GM23338 (cell line): ENCODE data around the gene REEP1. TPM values are rescaled to one million over a fixed set of nuclear protein-coding genes. Genes with fewer than 3 reads are reported as not detected.

Experiments used
- ATAC-seq: fragments of 200-7000 bp; cut with Tn5 transposase; 3 replicates; pipeline ENCODE4 v1.9.1; 2020
- DNase-seq: peaks from one replicate; pipeline ENCODE4 v3.0.0-alpha.2; 2015; ENCODE audit warnings: low spot score
- H2AFZ ChIP-seq: fragments of 200-600 bp; sonication (generic); 2 replicates; pipeline ENCODE4 v1.8.0; 2016; ENCODE audit warnings: antibody characterized with exemption, mild to moderate bottlenecking, moderate library complexity
- H3F3A ChIP-seq: fragments of 200-600 bp; sonication (generic); replicated peaks from 2 replicates; pipeline ENCODE4 v1.8.0; 2017; ENCODE audit warnings: antibody characterized with exemption, mixed run types, low read depth
- H3K27ac ChIP-seq: fragments of 200-600 bp; sonication (generic); 2 replicates; pipeline ENCODE4 v1.6.1; 2016; ENCODE audit warnings: low read depth
- H3K27me3 ChIP-seq: fragments of 200-600 bp; sonication (generic); 2 replicates; pipeline ENCODE4 v1.8.0; 2016; ENCODE audit warnings: mild to moderate bottlenecking, mixed run types, moderate library complexity; ENCODE audit not compliant: insufficient read depth
- H3K36me3 ChIP-seq: fragments of 200-600 bp; sonication (generic); 2 replicates; pipeline ENCODE4 v1.8.0; 2016; ENCODE audit warnings: mild to moderate bottlenecking; ENCODE audit not compliant: insufficient read depth
- H3K4me1 ChIP-seq: fragments of 200-600 bp; sonication (generic); 2 replicates; pipeline ENCODE4 v1.8.0; 2016; ENCODE audit warnings: mild to moderate bottlenecking, moderate library complexity; ENCODE audit not compliant: insufficient read depth
- H3K4me2 ChIP-seq: fragments of 200-600 bp; sonication (generic); 2 replicates; pipeline ENCODE4 v1.7.1; 2017; ENCODE audit warnings: mixed run types
- H3K4me3 ChIP-seq: fragments of 200-600 bp; sonication (generic); 2 replicates; pipeline ENCODE4 v1.6.1; 2016; ENCODE audit warnings: mixed run types
- H3K79me2 ChIP-seq: fragments of 200-600 bp; sonication (generic); replicated peaks from 2 replicates; pipeline ENCODE4 v1.8.0; 2017; ENCODE audit warnings: mild to moderate bottlenecking; ENCODE audit not compliant: insufficient read depth
- H3K9me2 ChIP-seq: fragments of 200-600 bp; sonication (generic); 2 replicates; pipeline ENCODE4 v1.8.0; 2017; ENCODE audit not compliant: insufficient read depth
- H4K20me1 ChIP-seq: fragments of 200-600 bp; sonication (generic); replicated peaks from 2 replicates; pipeline ENCODE4 v1.8.0; 2017; ENCODE audit warnings: mild to moderate bottlenecking; ENCODE audit not compliant: insufficient read depth
- H3K27ac Mint-ChIP-seq: 2 replicates; pipeline ENCODE4 v1.8.0; 2020; ENCODE audit warnings: inconsistent platforms, mild to moderate bottlenecking, moderate library complexity, mixed read lengths
- H3K27me3 Mint-ChIP-seq: 3 replicates; pipeline ENCODE4 v1.8.0; 2022; ENCODE audit warnings: low read depth, mild to moderate bottlenecking, moderate library complexity, mixed read lengths, inconsistent platforms; ENCODE audit not compliant: insufficient read depth, poor library complexity
- H3K36me3 Mint-ChIP-seq: 3 replicates; pipeline ENCODE4 v1.8.0; 2021; ENCODE audit warnings: low read depth, mild to moderate bottlenecking, inconsistent platforms, moderate library complexity, mixed read lengths
- H3K4me1 Mint-ChIP-seq: 3 replicates; pipeline ENCODE4 v1.8.0; 2020; ENCODE audit warnings: mild to moderate bottlenecking, inconsistent platforms, mixed read lengths
- H3K4me3 Mint-ChIP-seq: 3 replicates; pipeline ENCODE4 v1.8.0; 2021; ENCODE audit warnings: moderate library complexity, mild to moderate bottlenecking, inconsistent platforms, mixed read lengths
- H3K9me3 Mint-ChIP-seq: 3 replicates; pipeline ENCODE4 v1.8.0; 2020; ENCODE audit warnings: moderate library complexity, mild to moderate bottlenecking, inconsistent platforms, mixed read lengths
- ETS1 ChIP-seq: IDR thresholded peaks from 2 replicates; pipeline ENCODE4 v1.6.1; 2016; ENCODE audit warnings: antibody characterized with exemption
- REST ChIP-seq: IDR thresholded peaks from one replicate; pipeline ENCODE4 v1.6.1; 2018; ENCODE audit warnings: antibody characterized with exemption; ENCODE audit not compliant: unreplicated experiment
- ZNF331 ChIP-seq: fragments of 250-450 bp; sonication (Bioruptor Pico); IDR thresholded peaks from 2 replicates; pipeline ENCODE4 v1.5.0; 2020; ENCODE audit warnings: low read depth, mild to moderate bottlenecking, moderate library complexity
- polyA plus RNA-seq: library from polyadenylated mRNA; unstranded; fragments of >200 nt; fragmentation: Nextera tagmentation; extraction: Ambion mirVana; gene quantifications from 2 replicates; pipeline ENCODE4 v1.2.1, GENCODE V29; 2016
- total RNA-seq: library from RNA; depleted of rRNA; stranded (reverse); fragments of >200 nt; shearing (Covaris generic); gene quantifications from 2 replicates; pipeline ENCODE4 v1.2.3, GENCODE V29; 2014
- TF ChIP-seq, protein P1 (sequence below): fragments of 250-450 bp; sonication (Bioruptor Pico); IDR thresholded peaks from 2 replicates; pipeline ENCODE4 v1.5.0; 2020; ENCODE audit warnings: mild to moderate bottlenecking, moderate library complexity

The REEP1 gene
- total and polyA plus RNA-seq, 2 experiments from 2014 or later, result 1.6 to 1.8 TPM

- TF ChIP-seq, protein P1, sequence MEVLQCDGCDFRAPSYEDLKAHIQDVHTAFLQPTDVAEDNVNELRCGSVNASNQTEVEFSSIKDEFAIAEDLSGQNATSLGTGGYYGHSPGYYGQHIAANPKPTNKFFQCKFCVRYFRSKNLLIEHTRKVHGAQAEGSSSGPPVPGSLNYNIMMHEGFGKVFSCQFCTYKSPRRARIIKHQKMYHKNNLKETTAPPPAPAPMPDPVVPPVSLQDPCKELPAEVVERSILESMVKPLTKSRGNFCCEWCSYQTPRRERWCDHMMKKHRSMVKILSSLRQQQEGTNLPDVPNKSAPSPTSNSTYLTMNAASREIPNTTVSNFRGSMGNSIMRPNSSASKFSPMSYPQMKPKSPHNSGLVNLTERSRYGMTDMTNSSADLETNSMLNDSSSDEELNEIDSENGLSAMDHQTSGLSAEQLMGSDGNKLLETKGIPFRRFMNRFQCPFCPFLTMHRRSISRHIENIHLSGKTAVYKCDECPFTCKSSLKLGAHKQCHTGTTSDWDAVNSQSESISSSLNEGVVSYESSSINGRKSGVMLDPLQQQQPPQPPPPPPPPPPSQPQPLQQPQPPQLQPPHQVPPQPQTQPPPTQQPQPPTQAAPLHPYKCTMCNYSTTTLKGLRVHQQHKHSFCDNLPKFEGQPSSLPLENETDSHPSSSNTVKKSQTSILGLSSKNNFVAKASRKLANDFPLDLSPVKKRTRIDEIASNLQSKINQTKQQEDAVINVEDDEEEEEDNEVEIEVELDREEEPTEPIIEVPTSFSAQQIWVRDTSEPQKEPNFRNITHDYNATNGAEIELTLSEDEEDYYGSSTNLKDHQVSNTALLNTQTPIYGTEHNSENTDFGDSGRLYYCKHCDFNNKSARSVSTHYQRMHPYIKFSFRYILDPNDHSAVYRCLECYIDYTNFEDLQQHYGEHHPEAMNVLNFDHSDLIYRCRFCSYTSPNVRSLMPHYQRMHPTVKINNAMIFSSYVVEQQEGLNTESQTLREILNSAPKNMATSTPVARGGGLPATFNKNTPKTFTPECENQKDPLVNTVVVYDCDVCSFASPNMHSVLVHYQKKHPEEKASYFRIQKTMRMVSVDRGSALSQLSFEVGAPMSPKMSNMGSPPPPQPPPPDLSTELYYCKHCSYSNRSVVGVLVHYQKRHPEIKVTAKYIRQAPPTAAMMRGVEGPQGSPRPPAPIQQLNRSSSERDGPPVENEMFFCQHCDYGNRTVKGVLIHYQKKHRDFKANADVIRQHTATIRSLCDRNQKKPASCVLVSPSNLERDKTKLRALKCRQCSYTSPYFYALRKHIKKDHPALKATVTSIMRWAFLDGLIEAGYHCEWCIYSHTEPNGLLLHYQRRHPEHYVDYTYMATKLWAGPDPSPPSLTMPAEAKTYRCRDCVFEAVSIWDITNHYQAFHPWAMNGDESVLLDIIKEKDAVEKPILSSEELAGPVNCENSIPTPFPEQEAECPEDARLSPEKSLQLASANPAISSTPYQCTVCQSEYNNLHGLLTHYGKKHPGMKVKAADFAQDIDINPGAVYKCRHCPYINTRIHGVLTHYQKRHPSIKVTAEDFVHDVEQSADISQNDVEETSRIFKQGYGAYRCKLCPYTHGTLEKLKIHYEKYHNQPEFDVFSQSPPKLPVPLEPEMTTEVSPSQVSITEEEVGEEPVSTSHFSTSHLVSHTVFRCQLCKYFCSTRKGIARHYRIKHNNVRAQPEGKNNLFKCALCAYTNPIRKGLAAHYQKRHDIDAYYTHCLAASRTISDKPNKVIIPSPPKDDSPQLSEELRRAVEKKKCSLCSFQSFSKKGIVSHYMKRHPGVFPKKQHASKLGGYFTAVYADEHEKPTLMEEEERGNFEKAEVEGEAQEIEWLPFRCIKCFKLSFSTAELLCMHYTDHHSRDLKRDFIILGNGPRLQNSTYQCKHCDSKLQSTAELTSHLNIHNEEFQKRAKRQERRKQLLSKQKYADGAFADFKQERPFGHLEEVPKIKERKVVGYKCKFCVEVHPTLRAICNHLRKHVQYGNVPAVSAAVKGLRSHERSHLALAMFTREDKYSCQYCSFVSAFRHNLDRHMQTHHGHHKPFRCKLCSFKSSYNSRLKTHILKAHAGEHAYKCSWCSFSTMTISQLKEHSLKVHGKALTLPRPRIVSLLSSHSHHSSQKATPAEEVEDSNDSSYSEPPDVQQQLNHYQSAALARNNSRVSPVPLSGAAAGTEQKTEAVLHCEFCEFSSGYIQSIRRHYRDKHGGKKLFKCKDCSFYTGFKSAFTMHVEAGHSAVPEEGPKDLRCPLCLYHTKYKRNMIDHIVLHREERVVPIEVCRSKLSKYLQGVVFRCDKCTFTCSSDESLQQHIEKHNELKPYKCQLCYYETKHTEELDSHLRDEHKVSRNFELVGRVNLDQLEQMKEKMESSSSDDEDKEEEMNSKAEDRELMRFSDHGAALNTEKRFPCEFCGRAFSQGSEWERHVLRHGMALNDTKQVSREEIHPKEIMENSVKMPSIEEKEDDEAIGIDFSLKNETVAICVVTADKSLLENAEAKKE (CRISPR knock-in tag), result no peak
Observed at GRCh38 chr2:86358957-86359356, 21.5 kb upstream of the REEP1 start (continued).

DNA sequence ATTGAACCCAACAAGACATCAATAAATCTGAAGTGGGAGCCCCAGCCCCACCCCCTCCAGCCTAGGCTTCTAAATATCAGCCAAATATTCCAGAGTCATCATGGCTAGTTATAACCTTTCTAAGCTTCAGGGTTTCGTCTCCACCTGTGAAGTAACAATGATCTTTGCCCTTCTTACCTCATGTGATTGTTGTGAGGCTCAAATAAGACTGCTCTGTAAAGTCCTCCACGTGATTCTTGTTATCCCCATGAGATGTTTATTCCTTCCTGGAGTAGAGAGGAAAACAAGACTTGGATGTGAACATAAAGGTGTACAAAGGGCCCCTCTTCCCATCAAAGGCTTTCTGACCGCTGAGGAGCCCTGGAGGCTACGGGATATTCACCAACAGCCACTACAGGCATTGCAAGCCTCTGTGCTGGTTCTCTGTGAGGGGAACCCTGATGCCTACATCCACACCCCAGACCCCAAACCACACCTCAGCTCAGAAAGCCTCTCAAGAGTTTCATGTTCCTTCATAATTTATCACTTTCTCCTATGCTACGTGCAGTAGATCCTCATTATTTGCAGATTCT, 20.1 kb upstream of the REEP1 start:
- H3K4me1 ChIP-seq, result peaks cover 8% of the 10 kb centered on the region; the same call in 1 of the 2 replicates
- Mint-ChIP-seq H3K9me3 (no peaks in the 10 kb centered on the region), H3K27ac (no peak overlapping the region), H3K36me3 (no peaks in the 10 kb centered on the region), H3K4me1 (peaks cover 11% of the 10 kb centered on the region; the same call in 2 of the 3 replicates), H3K27me3 (peaks cover 2% of the 10 kb centered on the region), H3K4me3 (no peak overlapping the region)
- no peaks in the 10 kb centered on the region for H3K9me2 ChIP-seq
- ATAC-seq (no peak), DNase-seq (no peak)
- no peaks in the 10 kb centered on the region for H3K27me3 ChIP-seq
- no peak overlapping the region for H2AFZ ChIP-seq
- H3F3A ChIP-seq, result no peaks in the 10 kb centered on the region
- H3K79me2 ChIP-seq, result no peaks in the 10 kb centered on the region
- no peaks in the 10 kb centered on the region for H4K20me1 ChIP-seq
- H3K4me2 ChIP-seq, result no peak overlapping the region
- no peak overlapping the region for H3K4me3 ChIP-seq
- H3K27ac ChIP-seq, result no peak overlapping the region
- no peaks in the 10 kb centered on the region for H3K36me3 ChIP-seq
- TF ChIP-seq ETS1 (no peak), ZNF331 (no peak), REST (no peak)
